Smooth muscle cell (in vitro differentiated cells): ENCODE measurements around the gene TGM6. TPM values are rescaled to one million over a fixed set of nuclear protein-coding genes. Genes with fewer than 3 reads are reported as not detected.
"Not testable (repeated sequence)": the region's sequence is repeated elsewhere in the genome, so short reads cannot be mapped to it uniquely, and the experiment has no call there.

Experiments used
- DNase-seq: peaks from one replicate; lab custom pipeline; 2025; ENCODE audit not compliant: unreplicated experiment; lab: John Stamatoyannopoulos, UW
- H2AFZ ChIP-seq: fragments of 200-600 bp; sonication (generic); 2 replicates; pipeline ENCODE4 v1.6.0; 2016; ENCODE audit warnings: antibody characterized with exemption, low read depth, mild to moderate bottlenecking
- H3F3A ChIP-seq: fragments of 200-600 bp; sonication (generic); 2 replicates; pipeline ENCODE4 v1.6.0; 2017; ENCODE audit warnings: antibody characterized with exemption, low read depth
- H3K27ac ChIP-seq: fragments of 200-600 bp; sonication (generic); 2 replicates; pipeline ENCODE4 v1.5.1; 2016; ENCODE audit warnings: low read depth, mild to moderate bottlenecking
- H3K27me3 ChIP-seq: fragments of 200-600 bp; sonication (generic); 2 replicates; pipeline ENCODE4 v1.6.1; 2016; ENCODE audit warnings: low read depth, mild to moderate bottlenecking
- H3K36me3 ChIP-seq: fragments of 200-600 bp; sonication (generic); 2 replicates; pipeline ENCODE4 v1.5.1; 2016; ENCODE audit warnings: low read depth
- H3K4me1 ChIP-seq: fragments of 200-600 bp; sonication (generic); 2 replicates; pipeline ENCODE4 v1.5.1; 2016; ENCODE audit warnings: low read depth
- H3K4me2 ChIP-seq: fragments of 200-600 bp; sonication (generic); 2 replicates; pipeline ENCODE4 v1.6.0; 2016; ENCODE audit warnings: mild to moderate bottlenecking
- H3K4me3 ChIP-seq: fragments of 200-600 bp; sonication (generic); 2 replicates; pipeline ENCODE4 v1.5.1; 2016; ENCODE audit warnings: mild to moderate bottlenecking
- H3K79me2 ChIP-seq: fragments of 200-600 bp; sonication (generic); 2 replicates; pipeline ENCODE4 v1.6.0; 2016; ENCODE audit warnings: low read depth, mild to moderate bottlenecking
- H3K9ac ChIP-seq: fragments of 200-600 bp; sonication (generic); 2 replicates; pipeline ENCODE4 v1.6.0; 2016; ENCODE audit warnings: low read depth
- H3K9me3 ChIP-seq: fragments of 200-600 bp; sonication (generic); replicated peaks from 2 replicates; pipeline ENCODE4 v1.5.1; 2016; ENCODE audit warnings: low read depth
- H4K20me1 ChIP-seq: fragments of 200-600 bp; sonication (generic); 2 replicates; pipeline ENCODE4 v1.6.0; 2016; ENCODE audit warnings: low read depth
- CTCF ChIP-seq: fragments of 200-600 bp; sonication (generic); IDR thresholded peaks from 2 replicates; pipeline ENCODE4 v1.5.1; 2017; ENCODE audit warnings: borderline replicate concordance, mild to moderate bottlenecking, antibody characterized with exemption; ENCODE audit not compliant: insufficient read depth, poor library complexity, severe bottlenecking
- WGBS: methylation state at CpG from one replicate; pipeline ENCODE4 v1.1.7; 2016; ENCODE audit warnings: low lambda C conversion rate; 5-methylcytosine and 5-hydroxymethylcytosine counted together
- polyA plus RNA-seq: library from polyadenylated mRNA; unstranded; fragments of >200 nt; fragmentation: Nextera tagmentation; extraction: Ambion mirVana; gene quantifications from 2 replicates; pipeline ENCODE4 v1.2.1, GENCODE V29; 2016
- total RNA-seq: library from RNA; depleted of rRNA; stranded (reverse); fragments of >200 nt; gene quantifications from 2 replicates; pipeline ENCODE4 v1.2.3, GENCODE V29; 2014

Gene TGM6
- total and polyA plus RNA-seq, 2 experiments from 2014 or later, result not detected

- no peak overlapping the region for H3K27ac ChIP-seq
- H2AFZ ChIP-seq, result no peak overlapping the region
- H3K9me3 ChIP-seq, result no peaks in the 10 kb centered on the region
- DNase-seq, result no peak
- H3K4me1 ChIP-seq, result no peaks in the 10 kb centered on the region
- H3F3A ChIP-seq, result no peaks in the 10 kb centered on the region
- WGBS, result 88% methylated on average over 1 of the region's 1 CpG
- H4K20me1 ChIP-seq, result no peaks in the 10 kb centered on the region
- no peak overlapping the region for H3K9ac ChIP-seq
- H3K4me3 ChIP-seq, result no peak overlapping the region
- H3K27me3 ChIP-seq, result no peaks in the 10 kb centered on the region
- H3K36me3 ChIP-seq, result no peaks in the 10 kb centered on the region
- H3K4me2 ChIP-seq, result no peak overlapping the region
- no peak for TF ChIP-seq CTCF
- no peaks in the 10 kb centered on the region for H3K79me2 ChIP-seq
These were observed 25.0 kb downstream of the TGM6 start for GRCh38 chr20:2405693-2406065.

DNA sequence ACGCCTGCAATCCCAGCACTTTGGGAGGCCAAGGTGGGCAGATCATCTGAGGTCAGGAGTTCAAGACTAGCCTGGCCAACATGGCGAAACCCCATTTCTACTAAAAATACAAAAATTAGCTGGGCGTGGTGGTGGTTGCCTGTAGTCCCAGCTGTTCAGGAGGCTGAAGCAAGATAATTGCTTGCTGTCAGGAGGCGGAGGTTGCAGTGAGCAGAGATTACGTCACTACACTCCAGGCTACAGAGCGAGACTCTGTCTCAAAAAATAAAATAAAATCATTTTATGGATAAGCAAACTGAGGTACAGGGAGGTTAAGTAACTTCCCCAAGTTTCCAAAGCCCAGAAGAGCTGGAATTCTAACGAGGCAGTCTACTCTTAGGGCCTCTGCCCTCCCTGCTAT is 26.7 kb downstream of the TGM6 start:
- not testable (repeated sequence) for H4K20me1 ChIP-seq, H3K4me1 ChIP-seq, H3K4me3 ChIP-seq, H3K27me3 ChIP-seq, H3K36me3 ChIP-seq, H2AFZ ChIP-seq, H3K27ac ChIP-seq, H3K79me2 ChIP-seq, H3K9me3 ChIP-seq, H3F3A ChIP-seq, H3K9ac ChIP-seq, DNase-seq, H3K4me2 ChIP-seq
- 80% methylated on average over 7 of the region's 7 CpGs for WGBS

GRCh38 chr20:2408111-2408510 is 27.4 kb downstream of the TGM6 start:
- Histone ChIP-seq H3K27ac (no peak overlapping the region), H2AFZ (no peak overlapping the region), H3K79me2 (no peaks in the 10 kb centered on the region), H3K4me2 (no peak overlapping the region), H3K4me1 (no peaks in the 10 kb centered on the region), H3F3A (no peaks in the 10 kb centered on the region), H3K27me3 (peaks cover 9% of the 10 kb centered on the region), H3K4me3 (no peak overlapping the region), H4K20me1 (no peaks in the 10 kb centered on the region), H3K9ac (no peak overlapping the region), H3K36me3 (no peaks in the 10 kb centered on the region), H3K9me3 (no peaks in the 10 kb centered on the region)
- TF ChIP-seq CTCF, result no peak
- WGBS, result 91% methylated on average over 1 of the region's 1 CpG
- no peak for DNase-seq

- H4K20me1 ChIP-seq, result no peaks in the 10 kb centered on the region
- H3K4me3 ChIP-seq, result no peak overlapping the region
- H3K4me2 ChIP-seq, result no peak overlapping the region
- H3K27me3 ChIP-seq, result peaks cover 16% of the 10 kb centered on the region
- 87% methylated on average over 6 of the region's 6 CpGs for WGBS
- H3K9ac ChIP-seq, result no peak overlapping the region
- H3F3A ChIP-seq, result no peaks in the 10 kb centered on the region
- no peaks in the 10 kb centered on the region for H3K36me3 ChIP-seq
- H3K4me1 ChIP-seq, result no peaks in the 10 kb centered on the region
- no peak overlapping the region for H2AFZ ChIP-seq
- TF ChIP-seq CTCF, result no peak
- H3K9me3 ChIP-seq, result no peaks in the 10 kb centered on the region
- H3K79me2 ChIP-seq, result no peaks in the 10 kb centered on the region
- DNase-seq, result no peak
- H3K27ac ChIP-seq, result no peak overlapping the region
These were observed 36.0 kb downstream of the TGM6 start for GRCh38 chr20:2416541-2417212.
